ENCODE data around the gene RILPL2.
"Not testable (repeated sequence)": the region's sequence is repeated elsewhere in the genome, so short reads cannot be mapped to it uniquely, and the experiment has no call there.

The RILPL2 gene, protein sequence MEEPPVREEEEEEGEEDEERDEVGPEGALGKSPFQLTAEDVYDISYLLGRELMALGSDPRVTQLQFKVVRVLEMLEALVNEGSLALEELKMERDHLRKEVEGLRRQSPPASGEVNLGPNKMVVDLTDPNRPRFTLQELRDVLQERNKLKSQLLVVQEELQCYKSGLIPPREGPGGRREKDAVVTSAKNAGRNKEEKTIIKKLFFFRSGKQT

DNA sequence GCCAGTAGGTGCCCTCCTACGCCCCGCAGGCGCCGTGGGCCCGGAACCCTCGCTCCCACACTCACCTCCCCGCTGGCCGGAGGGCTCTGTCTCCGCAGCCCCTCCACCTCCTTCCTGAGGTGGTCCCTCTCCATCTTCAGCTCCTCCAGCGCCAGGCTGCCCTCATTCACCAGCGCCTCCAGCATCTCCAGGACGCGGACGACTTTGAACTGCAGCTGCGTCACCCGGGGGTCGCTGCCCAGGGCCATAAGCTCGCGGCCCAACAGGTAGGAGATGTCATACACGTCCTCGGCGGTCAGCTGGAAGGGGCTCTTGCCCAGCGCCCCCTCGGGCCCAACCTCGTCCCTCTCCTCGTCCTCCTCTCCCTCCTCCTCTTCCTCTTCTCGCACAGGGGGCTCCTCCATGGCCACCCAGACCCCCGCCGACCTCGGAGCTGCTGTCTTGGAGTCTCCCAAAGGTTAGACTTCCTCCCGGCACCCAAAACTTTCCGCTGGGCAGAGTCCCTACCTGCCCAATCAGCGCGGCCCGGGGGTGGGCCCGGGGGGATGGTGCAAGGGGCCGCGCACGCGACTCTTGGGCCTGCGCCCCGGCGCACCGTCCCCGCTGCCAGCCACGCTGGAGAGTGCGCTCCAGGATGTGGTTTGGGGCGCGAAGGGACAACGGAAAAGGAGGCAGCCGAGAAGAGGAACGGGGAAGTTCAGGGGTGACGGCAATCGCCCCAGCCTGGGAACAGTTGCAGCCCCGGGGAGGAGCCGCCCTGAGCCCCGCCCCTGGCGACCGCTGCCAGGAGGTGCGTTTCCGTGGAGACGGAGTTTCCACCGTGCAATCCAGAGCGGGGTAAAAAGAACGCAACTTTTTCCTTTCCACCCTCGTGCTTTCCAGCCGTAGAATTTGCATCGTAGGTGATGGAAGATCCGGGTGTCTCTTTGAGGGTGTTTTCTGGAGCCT lies at the start of gene RILPL2:
TSS of gene RILPL2 (minus strand) at position 668 of the 948 bp plus-strand sequence. CDS start at position 404, 264 bp downstream.
- DNase-seq (ENCODE audit: low read depth): peak; percentile 93
- H3K27me3 ChIP-seq (replicated peaks; ENCODE audit: control insufficient read depth, insufficient read depth, low read length): no peaks in the 10 kb centered on the region
- H3K9me3 ChIP-seq (ENCODE audit: control insufficient read depth, low read length): no peaks in the 10 kb centered on the region
- H3K4me1 ChIP-seq (ENCODE audit: control insufficient read depth, insufficient read depth, low read length): peaks cover 16% of the 10 kb centered on the region
- H3K36me3 ChIP-seq (ENCODE audit: control insufficient read depth, insufficient read depth, low read length, severe bottlenecking): no peaks in the 10 kb centered on the region
- peak within 1 kb of the TSS; percentile 98 for H3K4me3 ChIP-seq (ENCODE audit: low read length)
- H3K9ac ChIP-seq (ENCODE audit: low read length): peak within 1 kb of the TSS; percentile 94

DNA sequence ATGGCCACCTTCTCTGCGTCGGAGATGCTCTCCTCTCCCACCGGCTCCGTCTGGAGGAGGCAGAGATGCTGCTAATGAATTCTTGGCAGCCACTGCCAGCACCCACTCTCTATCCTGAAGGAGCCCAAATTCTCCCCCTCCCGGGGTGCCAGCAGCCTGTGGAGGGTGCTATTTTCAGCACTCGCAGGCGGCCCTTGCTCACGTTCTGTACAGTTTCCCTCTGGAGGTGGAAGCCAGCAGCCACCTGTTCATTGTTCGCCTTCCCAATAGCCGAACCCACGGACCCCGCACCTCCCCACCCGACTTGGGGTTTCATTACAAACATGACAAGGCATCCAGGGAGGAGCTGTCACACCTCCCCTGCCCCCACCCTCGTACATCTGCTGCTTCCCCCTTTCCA lies 49.3 kb upstream of the RILPL2 start:
- H3K4me3 ChIP-seq (ENCODE audit: low read length): no peak overlapping the region
- H3K4me1 ChIP-seq (ENCODE audit: control insufficient read depth, insufficient read depth, low read length): no peaks in the 10 kb centered on the region
- H3K9ac ChIP-seq (ENCODE audit: low read length): no peak overlapping the region
- DNase-seq (ENCODE audit: low read depth): no peak
- H3K36me3 ChIP-seq (ENCODE audit: control insufficient read depth, insufficient read depth, low read length, severe bottlenecking): peaks cover 12% of the 10 kb centered on the region
- no peaks in the 10 kb centered on the region for H3K9me3 ChIP-seq (ENCODE audit: control insufficient read depth, low read length)
- H3K27me3 ChIP-seq (replicated peaks; ENCODE audit: control insufficient read depth, insufficient read depth, low read length): no peaks in the 10 kb centered on the region

GRCh38 chr12:123483602-123484248 lies 47.2 kb upstream of the RILPL2 start:
- H3K4me3 ChIP-seq (ENCODE audit: low read length): no peak overlapping the region
- H3K27me3 ChIP-seq (replicated peaks; ENCODE audit: control insufficient read depth, insufficient read depth, low read length): no peaks in the 10 kb centered on the region
- H3K9ac ChIP-seq (ENCODE audit: low read length): no peak overlapping the region
- DNase-seq (ENCODE audit: low read depth): no peak
- H3K4me1 ChIP-seq (ENCODE audit: control insufficient read depth, insufficient read depth, low read length): peaks cover 7% of the 10 kb centered on the region
- H3K9me3 ChIP-seq (ENCODE audit: control insufficient read depth, low read length): no peaks in the 10 kb centered on the region
- peaks cover 14% of the 10 kb centered on the region for H3K36me3 ChIP-seq (ENCODE audit: control insufficient read depth, insufficient read depth, low read length, severe bottlenecking)

DNA sequence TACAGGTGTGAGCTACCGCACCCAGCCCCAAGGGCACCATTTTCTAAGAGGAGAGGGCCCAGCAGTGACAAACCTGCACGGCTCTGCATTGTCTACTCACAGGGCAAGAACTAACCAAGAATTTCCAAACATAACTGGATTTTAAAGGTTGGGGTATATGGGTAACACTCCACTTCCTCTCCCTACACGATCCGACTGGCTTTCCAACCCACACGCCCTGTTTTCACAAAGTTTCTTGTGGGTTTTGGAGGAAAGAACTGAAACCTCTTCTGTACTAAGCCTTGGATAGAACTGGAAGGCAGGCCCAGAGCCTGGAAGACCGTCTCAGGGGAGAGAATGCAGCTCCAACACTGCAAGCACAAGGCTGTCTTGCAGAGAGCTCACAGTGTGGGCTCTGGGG lies 46.4 kb upstream of the RILPL2 start:
- no peak overlapping the region for H3K4me3 ChIP-seq (ENCODE audit: low read length)
- peaks cover 14% of the 10 kb centered on the region for H3K36me3 ChIP-seq (ENCODE audit: control insufficient read depth, insufficient read depth, low read length, severe bottlenecking)
- H3K4me1 ChIP-seq (ENCODE audit: control insufficient read depth, insufficient read depth, low read length): peaks cover 7% of the 10 kb centered on the region
- DNase-seq (ENCODE audit: low read depth): no peak
- H3K27me3 ChIP-seq (replicated peaks; ENCODE audit: control insufficient read depth, insufficient read depth, low read length): no peaks in the 10 kb centered on the region
- H3K9ac ChIP-seq (ENCODE audit: low read length): no peak overlapping the region
- no peaks in the 10 kb centered on the region for H3K9me3 ChIP-seq (ENCODE audit: control insufficient read depth, low read length)

- H3K4me3 ChIP-seq (ENCODE audit: low read length); H3K9me3 ChIP-seq (ENCODE audit: control insufficient read depth, low read length); H3K27me3 ChIP-seq (replicated peaks; ENCODE audit: control insufficient read depth, insufficient read depth, low read length); DNase-seq (ENCODE audit: low read depth); H3K9ac ChIP-seq (ENCODE audit: low read length); H3K4me1 ChIP-seq (ENCODE audit: control insufficient read depth, insufficient read depth, low read length): not testable (repeated sequence)
- peaks cover 22% of the 10 kb centered on the region for H3K36me3 ChIP-seq (ENCODE audit: control insufficient read depth, insufficient read depth, low read length, severe bottlenecking)
These were observed 44.8 kb upstream of the RILPL2 start for GRCh38 chr12:123481251-123481650.

GRCh38 chr12:123479442-123480180 lies 43.1 kb upstream of the RILPL2 start:
- DNase-seq (ENCODE audit: low read depth): no peak
- H3K4me3 ChIP-seq (ENCODE audit: low read length): no peak overlapping the region
- H3K36me3 ChIP-seq (ENCODE audit: control insufficient read depth, insufficient read depth, low read length, severe bottlenecking): peaks cover 30% of the 10 kb centered on the region
- H3K27me3 ChIP-seq (replicated peaks; ENCODE audit: control insufficient read depth, insufficient read depth, low read length): no peaks in the 10 kb centered on the region
- peaks cover 7% of the 10 kb centered on the region for H3K4me1 ChIP-seq (ENCODE audit: control insufficient read depth, insufficient read depth, low read length)
- H3K9ac ChIP-seq (ENCODE audit: low read length): no peak overlapping the region
- no peaks in the 10 kb centered on the region for H3K9me3 ChIP-seq (ENCODE audit: control insufficient read depth, low read length)

DNA sequence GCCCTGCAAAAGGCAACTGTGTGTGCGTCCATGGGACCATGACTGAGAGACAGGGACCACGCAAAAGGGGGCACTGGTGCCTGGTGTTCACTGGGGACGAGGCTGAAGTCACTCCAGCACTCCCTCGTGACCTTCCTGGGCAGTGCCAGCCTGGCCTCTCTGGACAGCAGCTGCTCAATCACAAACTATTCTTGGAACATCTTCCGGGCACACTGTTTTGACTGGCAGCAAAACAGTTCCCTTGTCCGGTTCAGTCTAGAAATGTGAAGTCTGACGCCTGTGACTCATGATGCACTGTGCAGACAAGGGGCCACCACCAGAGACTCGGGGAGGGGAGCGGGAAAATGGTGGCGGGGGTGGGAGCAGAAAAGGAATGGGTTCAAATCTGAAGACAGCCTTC lies 42.3 kb upstream of the RILPL2 start:
- DNase-seq (ENCODE audit: low read depth): no peak
- H3K36me3 ChIP-seq (ENCODE audit: control insufficient read depth, insufficient read depth, low read length, severe bottlenecking): peaks cover 30% of the 10 kb centered on the region
- no peaks in the 10 kb centered on the region for H3K27me3 ChIP-seq (replicated peaks; ENCODE audit: control insufficient read depth, insufficient read depth, low read length)

GRCh38 chr12:123478069-123478468 lies 41.6 kb upstream of the RILPL2 start:
- Histone ChIP-seq H3K36me3 (ENCODE audit: control insufficient read depth, insufficient read depth, low read length, severe bottlenecking) (peaks cover 25% of the 10 kb centered on the region), H3K4me3 (ENCODE audit: low read length) (no peak overlapping the region), H3K27me3 (replicated peaks; ENCODE audit: control insufficient read depth, insufficient read depth, low read length) (no peaks in the 10 kb centered on the region), H3K9me3 (ENCODE audit: control insufficient read depth, low read length) (no peaks in the 10 kb centered on the region), H3K9ac (ENCODE audit: low read length) (no peak overlapping the region), H3K4me1 (ENCODE audit: control insufficient read depth, insufficient read depth, low read length) (peaks cover 7% of the 10 kb centered on the region)
- no peak for DNase-seq (ENCODE audit: low read depth)

More for the DNA sequence above, 42.3 kb upstream of the RILPL2 start:
- Histone ChIP-seq H3K4me3 (ENCODE audit: low read length) (no peak overlapping the region), H3K9me3 (ENCODE audit: control insufficient read depth, low read length) (no peaks in the 10 kb centered on the region), H3K4me1 (ENCODE audit: control insufficient read depth, insufficient read depth, low read length) (peaks cover 7% of the 10 kb centered on the region), H3K9ac (ENCODE audit: low read length) (no peak overlapping the region)

DNA sequence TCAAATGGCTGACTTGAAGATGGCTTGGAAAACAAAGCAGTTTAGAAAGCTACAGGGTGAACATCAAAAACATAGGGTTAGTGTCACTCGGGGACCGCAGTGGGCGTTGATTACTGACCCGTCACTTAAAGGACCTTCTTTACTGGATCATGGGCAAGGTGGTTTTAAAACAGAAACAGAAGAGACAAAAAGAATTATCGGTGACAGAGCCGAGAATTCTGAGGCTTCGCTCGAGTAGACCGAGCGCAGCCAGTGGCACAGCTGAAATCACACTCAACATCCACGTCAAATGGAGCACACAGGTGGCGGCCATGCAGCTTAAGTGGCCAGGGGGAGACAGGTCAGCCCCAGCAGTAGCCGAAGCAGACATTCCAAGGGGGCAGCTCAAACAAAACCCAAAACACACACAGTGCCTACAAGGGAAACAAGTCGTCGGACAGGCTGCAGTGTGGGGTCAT lies 38.8 kb upstream of the RILPL2 start:
- Histone ChIP-seq H3K27me3 (replicated peaks; ENCODE audit: control insufficient read depth, insufficient read depth, low read length) (no peaks in the 10 kb centered on the region), H3K9ac (ENCODE audit: low read length) (no peak overlapping the region), H3K4me1 (ENCODE audit: control insufficient read depth, insufficient read depth, low read length) (peaks cover 13% of the 10 kb centered on the region), H3K4me3 (ENCODE audit: low read length) (no peak overlapping the region), H3K36me3 (ENCODE audit: control insufficient read depth, insufficient read depth, low read length, severe bottlenecking) (peaks cover 29% of the 10 kb centered on the region), H3K9me3 (ENCODE audit: control insufficient read depth, low read length) (no peaks in the 10 kb centered on the region)
- no peak for DNase-seq (ENCODE audit: low read depth)

GRCh38 chr12:123474485-123475245 lies 38.2 kb upstream of the RILPL2 start:
- DNase-seq (ENCODE audit: low read depth): no peak
- Histone ChIP-seq H3K27me3 (replicated peaks; ENCODE audit: control insufficient read depth, insufficient read depth, low read length) (no peaks in the 10 kb centered on the region), H3K4me3 (ENCODE audit: low read length) (no peak overlapping the region), H3K9ac (ENCODE audit: low read length) (no peak overlapping the region), H3K4me1 (ENCODE audit: control insufficient read depth, insufficient read depth, low read length) (peaks cover 13% of the 10 kb centered on the region), H3K9me3 (ENCODE audit: control insufficient read depth, low read length) (no peaks in the 10 kb centered on the region), H3K36me3 (ENCODE audit: control insufficient read depth, insufficient read depth, low read length, severe bottlenecking) (peaks cover 29% of the 10 kb centered on the region)
